ENCODE results near the gene GTF2E1.

DNA sequence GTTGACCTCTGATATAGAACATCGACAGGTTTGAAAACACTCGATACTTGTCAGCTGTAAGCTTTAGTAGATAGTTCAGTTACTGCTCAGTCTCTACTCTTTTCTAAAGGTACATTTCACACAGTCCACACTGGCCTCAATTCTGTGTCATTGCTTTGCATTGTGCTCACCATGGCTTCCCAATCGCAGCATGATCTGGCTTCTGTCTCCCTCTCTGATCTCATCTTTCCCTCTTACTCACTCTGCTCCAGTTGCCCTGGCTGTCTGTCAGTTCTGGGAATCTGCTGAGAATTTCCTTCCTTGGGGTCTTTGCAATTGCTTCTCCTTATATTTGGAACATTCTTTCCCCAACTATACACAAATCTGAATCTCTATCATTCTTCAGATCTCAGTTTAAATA, 80.6 kb downstream of the GTF2E1 start:
- TF ChIP-seq POLR2A (IDR thresholded peaks at IDR 0.05; ENCODE audit: low read length) (no peak), CTCF (IDR thresholded peaks at IDR 0.05) (no peak), KDM1A (IDR thresholded peaks at IDR 0.05; ENCODE audit: low read depth) (no peak), SMC3 (IDR thresholded peaks at IDR 0.05) (no peak), ESRRA (IDR thresholded peaks at IDR 0.05; ENCODE audit: borderline replicate concordance, low read length) (no peak)

Measured in A549 (cell line).